GM19467 (cell line): Measurements from ENCODE around the gene GRB7.
"Not testable (repeated sequence)": the region's sequence is repeated elsewhere in the genome, so short reads cannot be mapped to it uniquely, and the experiment has no call there.

Experiments
- ATAC-seq: cut with Tn5 transposase; IDR thresholded peaks from one replicate; pipeline ENCODE4 v1.9.1; 2021; ENCODE audit warnings: mild to moderate bottlenecking, moderate library complexity; ENCODE audit not compliant: unreplicated experiment

The GRB7 gene

GRCh38 chr17:39750131-39751015 lies 12.6 kb downstream of the GRB7 start:
- ATAC-seq, result no peak

DNA sequence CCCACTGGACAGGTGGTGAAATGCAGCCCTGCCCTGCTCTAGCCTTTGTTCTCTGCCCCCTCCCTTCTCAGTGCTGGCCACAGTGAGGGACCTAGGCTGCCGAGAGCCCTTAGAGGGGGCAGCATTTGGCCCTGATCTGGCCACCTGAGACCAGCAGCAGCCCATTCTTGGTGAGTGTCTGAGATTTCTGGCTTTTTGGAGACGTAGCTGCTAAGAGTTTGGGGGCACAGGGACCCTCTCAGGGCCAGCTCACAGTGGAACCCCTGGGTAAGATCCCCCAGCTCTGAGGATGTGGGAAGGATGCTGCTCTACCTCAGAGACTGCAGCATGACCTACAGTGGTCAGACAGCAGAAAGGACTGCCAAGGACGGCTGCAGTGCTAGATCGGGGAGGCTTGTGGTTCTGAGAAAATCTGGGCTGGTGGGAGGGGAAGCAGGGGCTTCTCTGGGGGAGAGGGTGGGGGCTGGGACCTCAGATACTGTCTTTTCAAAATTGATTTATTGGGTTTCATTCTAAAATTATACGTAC lies 13.3 kb downstream of the GRB7 start:
- ATAC-seq, result no peak

DNA sequence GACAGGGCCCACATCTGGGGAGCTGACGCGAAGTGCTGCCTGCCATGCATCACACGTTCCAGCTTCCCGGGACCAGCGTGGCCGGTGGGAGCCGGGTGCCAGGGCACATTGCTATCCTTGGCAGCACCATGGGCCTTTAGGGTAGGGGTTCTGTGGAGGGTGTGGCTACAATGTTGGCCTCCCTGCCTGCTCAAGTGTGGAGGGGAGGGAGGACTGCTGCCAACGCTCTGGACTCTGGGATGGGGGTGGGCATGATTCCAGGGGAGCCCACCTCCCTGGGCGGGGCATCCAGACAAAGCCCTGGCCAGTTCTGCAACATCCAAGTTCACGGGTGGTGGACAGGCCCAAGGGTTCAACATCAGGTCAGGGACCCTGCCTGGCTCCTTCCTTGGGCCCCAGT lies 13.9 kb downstream of the GRB7 start:
- ATAC-seq, result no peak

DNA sequence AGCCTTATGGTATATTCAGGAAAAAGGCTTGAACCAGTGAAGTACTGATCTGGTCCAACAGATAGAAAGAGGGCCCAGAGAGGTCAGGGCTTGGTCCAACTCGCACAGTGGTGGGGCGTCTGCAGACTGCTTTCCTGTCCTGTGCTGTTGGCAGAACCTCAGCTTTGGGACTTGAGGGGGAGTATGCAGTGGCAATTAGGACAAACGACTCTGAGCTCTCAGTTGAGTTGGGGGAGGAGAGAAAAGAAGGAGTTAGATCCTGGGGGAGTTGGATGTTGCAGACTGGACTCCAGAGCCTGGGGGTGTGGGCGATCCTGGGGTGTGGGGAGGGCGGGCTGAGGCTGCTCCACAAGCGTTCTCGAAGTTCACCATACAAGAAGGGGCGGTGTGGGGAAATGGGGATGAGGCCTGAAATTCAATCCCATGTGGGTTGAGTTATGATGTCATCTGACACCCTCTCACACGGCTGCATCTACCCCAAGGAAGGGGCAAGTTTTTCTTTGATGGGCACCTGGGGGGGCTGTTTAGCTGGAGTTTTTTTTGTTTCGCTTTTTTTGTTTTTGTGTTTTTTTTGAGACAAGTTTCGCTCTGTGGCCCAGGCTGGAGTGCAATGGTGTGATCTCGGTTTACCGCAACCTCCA lies 14.6 kb downstream of the GRB7 start:
- ATAC-seq, result no peak

GRCh38 chr17:39753514-39754160 lies 15.9 kb downstream of the GRB7 start:
- ATAC-seq, result peak; percentile 26

DNA sequence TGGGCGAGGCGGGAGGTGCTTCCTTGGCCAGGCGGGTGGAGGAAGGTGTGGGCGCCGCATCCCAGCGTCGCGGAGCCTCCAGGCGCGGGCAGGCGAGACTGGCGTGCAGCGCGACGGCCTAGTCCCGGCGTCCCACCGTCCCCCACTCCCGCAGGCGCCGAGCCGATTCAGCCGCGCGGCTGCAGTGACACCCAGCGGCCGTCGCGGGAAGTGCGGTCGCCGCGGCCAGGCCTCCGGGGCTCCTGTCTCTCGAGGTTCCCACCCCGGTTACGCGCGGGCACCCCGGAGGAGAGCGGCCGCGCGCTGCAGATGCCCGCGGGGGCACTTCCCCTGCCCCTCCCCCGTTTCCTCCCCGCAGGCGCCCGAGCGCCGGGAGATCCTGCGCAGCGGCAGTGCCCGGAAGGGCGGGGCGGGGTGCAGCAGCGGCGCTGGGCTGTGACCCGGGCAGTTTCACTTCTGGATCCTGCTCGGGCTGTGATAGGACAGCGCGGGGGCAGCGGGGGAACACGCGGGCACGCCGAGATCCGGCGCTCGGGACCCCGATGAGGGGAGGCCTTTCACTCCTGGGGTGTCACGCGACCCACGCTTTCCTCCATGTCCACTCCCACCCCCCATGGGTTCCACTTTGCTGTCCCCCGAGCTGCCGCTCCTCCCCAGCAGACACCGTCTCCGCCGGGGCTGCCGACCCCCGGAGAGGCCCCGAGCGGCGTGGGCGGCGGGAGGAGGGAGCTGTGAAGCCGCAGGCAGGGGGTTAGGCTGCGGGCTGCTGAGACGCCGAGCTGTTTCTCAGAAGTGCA lies 16.6 kb downstream of the GRB7 start:
- ATAC-seq, result peak; percentile 59

- no peak for ATAC-seq
Observed at GRCh38 chr17:39754958-39755553, 17.3 kb downstream of the GRB7 start.

- ATAC-seq, result peak; percentile 24
Observed at GRCh38 chr17:39755554-39756379, 18.0 kb downstream of the GRB7 start.

DNA sequence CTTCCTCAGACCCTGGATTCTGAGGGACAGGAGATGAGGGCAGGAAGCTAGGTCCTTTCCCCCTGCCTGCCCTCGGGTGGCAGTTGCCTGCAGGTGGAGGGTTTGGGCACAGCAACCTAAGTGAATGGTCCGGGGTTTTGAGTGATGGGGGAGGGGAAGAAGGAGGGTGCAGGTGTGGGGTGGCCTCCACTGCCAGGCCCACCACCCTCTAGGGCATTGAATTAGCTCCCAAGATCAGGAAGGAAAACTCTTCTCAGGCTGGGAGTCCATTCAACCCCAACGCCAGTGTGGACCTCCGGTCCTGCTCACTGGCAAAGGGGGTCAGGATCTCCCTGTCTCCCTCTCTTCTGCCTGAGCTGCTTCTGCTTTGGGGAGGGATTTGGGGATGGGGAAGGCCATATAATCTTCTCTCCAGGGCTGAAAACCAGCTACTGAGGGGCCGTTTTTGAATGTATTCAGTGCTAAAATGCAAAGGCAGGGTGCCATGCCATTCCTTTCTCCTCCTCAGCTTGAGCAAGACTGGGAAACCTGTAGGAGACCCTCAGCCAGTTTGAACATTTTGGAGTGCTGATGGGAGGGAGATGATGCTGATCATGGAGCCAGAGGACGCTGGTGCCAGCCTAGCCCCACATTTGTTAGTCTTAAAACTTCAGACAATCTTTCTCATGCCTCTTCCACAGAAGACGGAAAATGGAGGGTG lies 18.8 kb downstream of the GRB7 start:
- ATAC-seq, result no peak

- ATAC-seq, result no peak
Observed at GRCh38 chr17:39757176-39757662, 19.5 kb downstream of the GRB7 start.

- ATAC-seq, result no peak
Observed at GRCh38 chr17:39757931-39758873, 20.5 kb downstream of the GRB7 start.

DNA sequence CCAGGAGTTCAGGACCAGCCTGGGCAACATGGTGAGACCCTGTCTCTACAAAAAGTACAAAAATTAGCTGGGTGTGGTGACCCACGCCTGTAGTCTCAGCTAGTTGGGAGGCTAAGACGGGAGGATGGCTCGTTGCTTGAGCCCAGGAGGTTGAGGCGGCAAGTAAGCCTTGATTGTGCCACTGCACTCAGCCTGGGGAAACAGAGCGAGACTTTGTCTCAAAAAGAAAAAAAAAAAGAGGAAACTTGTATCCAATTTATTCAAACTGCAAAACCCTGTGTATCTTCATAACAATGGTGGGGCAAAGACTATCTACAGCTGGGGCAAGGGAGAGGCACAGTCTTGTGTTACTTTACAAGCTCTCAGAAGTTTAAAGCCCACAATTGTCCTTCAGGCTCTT lies 21.5 kb downstream of the GRB7 start:
- ATAC-seq, result no peak

- ATAC-seq, result no peak
Observed at GRCh38 chr17:39761861-39762496, 24.2 kb downstream of the GRB7 start.

GRCh38 chr17:39763051-39763820 lies 25.5 kb downstream of the GRB7 start:
- no peak for ATAC-seq

- ATAC-seq, result not testable (repeated sequence)
Observed at GRCh38 chr17:39764171-39764570, 26.4 kb downstream of the GRB7 start.

DNA sequence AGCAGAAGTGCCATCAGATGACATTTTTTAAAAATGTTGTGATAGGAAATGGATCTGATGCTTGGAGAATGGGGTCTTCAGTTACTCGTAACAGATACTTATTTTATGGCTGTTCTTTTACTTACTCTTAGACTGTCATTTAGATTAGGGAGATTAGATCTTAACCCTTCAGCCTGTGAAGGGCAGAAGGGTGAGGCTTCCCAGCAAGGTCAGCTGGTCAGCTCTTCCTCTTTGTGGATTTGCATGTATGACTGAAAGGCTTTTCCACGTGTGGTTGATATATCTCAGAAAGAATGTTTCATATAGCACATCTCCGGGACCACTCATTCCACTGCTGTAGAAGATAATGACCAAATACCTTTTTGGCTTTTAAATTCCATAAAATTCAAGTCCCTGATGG lies 27.4 kb downstream of the GRB7 start:
- no peak for ATAC-seq
